HG03469 (cell line): Measurements from ENCODE around the gene ABHD16A.

ENCODE experiments used
- ATAC-seq: cut with Tn5 transposase; IDR thresholded peaks from one replicate; pipeline ENCODE4 v1.9.1; 2021; ENCODE audit warnings: mild to moderate bottlenecking, moderate library complexity, moderate number of reproducible peaks; ENCODE audit not compliant: unreplicated experiment

ABHD16A gene

DNA sequence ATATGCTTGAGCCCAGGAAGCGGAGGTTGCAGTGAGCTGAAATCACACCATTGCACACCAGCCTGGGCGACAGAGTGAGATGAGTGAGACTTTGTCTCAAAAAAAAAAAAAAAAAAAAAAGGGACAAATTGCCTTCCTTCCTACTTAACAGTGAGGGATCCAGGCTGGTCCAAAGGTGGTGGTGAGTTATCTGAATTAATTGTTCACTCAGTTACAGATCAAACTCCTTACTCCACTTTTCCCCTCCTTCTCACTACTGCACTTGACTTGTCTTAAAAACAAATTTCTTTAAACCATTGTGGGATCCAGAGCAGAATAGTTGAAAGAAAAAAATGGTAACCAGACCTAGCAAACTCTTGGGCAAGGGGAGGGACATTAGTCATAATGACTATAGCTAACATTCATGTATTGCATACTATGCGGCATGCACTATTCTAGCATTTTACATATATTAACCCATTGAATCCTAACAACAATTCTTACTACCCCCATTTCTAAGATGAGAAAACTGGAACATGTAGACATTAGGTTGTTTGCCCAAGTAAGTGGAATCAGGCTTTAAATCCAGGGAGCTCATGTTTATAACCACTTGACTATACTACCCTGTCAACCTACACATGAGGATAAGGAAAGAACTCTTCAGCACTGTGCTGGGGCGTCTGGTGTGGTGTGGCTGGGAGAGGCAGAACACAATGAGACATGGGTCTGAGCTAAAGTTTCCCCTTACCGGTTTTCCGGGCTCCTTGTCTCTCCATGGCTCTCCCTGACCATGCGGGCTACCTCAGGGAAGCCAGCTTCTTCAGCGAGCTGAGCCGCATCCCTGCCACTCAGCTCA, 39.8 kb downstream of the ABHD16A start:
- no peak for ATAC-seq

DNA sequence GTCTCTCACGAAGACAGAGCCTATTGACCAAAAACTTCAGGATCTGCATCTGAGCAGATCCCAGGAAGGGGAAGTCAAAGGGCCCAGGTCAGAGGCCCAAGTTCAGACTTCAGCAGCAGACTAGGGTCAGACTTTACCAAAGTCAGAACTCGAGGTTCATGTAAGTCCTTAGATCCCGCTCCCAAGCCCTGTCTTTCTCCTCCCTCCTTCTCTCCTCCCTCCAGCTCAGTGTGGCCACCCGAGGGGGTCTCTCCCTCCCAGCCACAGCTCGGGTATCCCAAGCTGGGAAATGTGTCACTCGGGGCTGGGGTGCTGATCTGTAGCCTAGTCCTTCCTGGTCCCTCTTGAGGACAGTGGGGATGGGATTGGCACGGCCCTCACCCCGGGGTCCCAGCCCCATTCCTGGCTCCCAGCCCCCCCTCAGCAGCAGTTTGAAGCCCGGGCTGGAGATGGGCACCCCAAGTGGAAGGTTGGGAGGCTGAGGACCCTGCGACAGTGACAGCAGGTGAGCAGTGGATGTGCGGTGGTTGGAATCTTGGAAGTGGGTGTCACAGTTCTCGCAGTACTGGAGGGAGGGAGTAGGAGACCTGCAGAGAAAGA, 40.9 kb downstream of the ABHD16A start:
- ATAC-seq = no peak

DNA sequence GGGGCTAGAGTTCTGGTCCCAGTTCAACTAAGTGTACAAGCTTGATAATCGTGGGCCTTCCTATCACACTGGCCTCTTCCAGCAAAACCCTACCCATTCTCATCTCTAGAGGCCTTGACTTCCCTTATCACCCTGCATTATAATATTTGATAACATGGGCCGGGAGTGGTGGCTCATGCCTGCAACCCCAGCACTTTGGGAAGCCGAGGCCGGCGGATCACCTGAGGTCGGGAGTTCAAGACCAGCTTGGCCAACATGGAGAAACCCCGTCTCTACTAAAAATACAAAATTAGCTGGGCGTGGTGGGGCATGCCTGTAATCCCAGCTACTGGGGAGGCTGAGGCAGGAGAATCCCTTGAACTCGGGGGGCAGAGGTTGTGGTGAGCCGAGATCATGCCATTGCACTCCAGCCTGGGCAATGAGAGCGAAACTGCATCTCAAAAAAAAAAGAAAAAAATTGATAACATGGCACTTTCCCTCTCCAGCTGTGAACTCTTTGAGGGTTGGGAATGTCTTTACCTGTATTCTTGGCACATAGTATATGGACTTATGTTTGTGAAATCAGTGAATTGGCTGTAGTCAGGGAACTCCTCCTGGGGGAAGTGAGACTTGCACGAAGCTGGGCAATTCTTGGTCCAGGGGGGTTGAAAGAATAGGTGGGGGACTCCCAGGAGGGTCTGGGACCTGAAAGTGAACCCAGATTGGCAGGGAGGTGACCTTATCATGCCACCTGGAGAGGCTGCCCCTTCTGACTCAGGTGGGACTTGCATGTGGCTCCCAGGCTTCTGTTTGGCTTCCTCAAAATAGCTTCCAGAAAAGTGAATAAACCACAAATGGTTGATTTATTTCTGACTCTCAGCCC, 41.6 kb downstream of the ABHD16A start:
- no peak for ATAC-seq

DNA sequence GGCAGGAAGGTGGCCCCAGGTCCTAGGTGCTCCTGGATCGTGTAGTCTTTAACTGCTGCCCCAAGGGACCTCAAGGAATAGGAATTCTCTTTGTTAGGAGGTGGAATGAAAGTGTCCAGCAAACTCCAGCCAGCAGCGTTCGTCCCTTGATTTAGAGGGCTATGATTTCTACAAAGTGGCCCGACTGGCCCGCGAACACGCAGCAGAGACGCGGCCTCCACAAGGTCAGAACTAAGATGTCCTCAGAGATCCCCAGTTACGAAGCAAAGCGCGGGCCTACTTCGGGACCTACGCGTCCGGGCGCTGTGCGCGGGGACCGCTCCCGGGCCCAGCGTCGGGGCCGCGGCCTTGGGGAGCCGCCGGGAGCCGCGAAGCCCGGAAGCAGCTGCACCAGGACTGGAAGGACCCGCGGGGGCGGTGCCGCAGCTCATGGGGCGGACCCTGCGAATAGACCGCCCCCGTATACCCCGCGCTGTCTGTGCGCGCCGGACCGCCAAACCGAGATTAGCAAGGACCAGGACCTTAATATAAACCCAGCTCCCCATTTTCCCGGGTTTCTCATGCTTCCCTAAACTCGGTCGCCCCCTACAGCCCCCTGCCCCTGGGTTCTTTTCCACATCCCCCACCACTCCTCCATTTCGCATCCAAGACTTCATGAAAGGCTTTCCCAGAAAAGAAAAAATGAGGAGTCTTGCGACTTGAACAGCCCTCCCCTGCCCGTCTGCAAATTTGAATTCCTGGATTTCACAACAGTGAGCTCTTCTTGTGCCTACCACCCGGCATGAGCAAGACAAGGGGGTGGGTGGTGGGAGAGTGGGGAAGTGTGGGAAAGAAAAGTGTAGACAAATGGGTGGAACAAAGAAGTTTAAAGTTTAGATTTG, 42.5 kb downstream of the ABHD16A start, which contains the start of gene C6orf47:
C6orf47 (minus strand) TSS at position 398 of the 881 bp plus-strand sequence. CDS start 831 bp downstream, outside the sequence.
- no peak for ATAC-seq

DNA sequence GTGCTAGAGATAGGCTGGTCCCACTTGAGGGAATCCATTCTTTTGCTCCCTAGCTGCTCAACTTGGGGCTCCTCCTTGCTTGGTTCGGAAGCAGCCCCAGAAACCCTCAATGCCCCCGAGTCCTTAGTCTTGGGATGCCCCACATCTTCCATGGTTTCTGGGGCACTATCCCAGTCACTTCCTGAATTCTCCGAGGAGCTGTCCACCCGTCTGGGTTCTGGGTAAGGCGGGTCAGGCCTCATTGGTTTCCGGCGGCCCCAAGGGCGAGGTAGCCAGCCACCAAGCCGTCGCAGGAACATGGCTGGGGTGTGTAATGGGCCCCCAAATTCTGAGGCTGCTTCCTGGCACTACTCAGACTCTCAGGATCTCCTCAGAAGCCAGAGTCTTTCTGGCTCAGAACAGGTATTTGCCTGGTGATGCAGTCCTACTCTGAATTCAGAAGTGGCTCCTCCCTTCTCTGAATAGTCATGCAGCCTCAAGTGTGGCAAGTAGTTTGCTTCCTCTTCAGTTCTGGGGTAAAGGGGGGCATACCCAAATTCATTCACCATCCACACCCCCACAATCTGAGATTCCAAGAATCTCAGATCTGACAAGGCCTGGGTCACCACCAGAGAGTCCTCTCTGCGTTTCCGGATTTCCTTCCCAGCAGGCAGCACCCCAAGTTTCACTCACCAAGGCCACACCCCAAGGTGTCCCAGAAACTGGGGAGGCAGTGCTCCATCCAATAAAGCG, 43.3 kb downstream of the ABHD16A start:
- no peak for ATAC-seq

DNA sequence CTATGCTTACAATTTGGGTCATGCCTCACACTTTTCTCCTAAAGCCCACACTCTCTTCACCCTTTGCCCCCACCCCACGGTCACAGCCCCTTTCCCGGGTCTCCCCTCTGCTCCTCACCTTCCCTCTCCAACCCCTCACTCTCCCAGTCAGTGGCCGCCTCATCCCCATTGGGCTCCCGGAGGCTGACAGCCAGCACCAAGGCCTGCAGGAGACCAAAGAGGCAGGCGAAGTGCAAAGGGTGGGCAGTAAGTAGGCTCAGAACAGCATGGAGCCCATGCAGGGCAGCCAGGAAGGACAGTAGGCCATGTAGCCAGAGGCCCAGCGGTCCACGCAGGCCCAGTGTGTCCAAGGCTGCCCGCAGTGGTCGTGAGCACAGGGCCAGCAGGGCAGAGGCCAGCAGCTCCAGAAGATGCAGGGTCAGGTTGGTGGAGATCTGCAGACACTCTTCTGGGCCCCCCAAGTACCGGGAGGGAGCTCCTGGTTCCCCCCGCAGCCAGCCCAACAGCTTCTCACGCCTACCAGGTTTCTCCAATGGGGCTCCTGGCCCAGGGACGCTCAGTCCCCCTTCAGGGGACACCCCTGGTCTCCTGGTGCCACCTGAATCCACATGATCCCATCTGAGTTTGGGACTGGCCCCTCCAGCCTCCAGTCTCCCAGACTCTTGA, 44.0 kb downstream of the ABHD16A start:
- no peak for ATAC-seq

DNA sequence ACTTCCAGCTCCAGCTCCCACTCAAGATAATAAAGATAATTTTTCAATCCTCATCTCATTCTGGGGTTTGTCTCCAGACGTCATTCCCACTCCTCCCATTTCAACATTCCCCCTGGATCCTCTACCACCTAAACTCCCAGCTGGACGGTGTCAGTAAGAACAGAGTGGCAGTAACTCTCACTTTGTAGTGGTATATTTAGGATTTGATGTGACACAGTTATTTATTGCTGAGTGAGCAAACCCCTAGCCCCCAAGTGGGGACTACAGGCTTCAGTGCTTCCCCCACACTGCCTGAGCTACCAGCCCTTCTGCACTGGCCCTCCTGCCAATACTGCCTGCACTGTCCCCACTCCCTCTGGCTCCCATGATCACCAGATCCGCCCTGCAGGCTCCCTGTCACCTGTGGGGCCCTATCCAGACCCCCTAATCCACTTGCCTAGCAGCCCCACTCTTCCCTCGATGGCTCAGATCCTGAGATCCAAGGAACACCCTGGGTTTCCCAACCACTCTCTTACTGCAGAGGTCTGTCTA, 44.9 kb downstream of the ABHD16A start:
- no peak for ATAC-seq

DNA sequence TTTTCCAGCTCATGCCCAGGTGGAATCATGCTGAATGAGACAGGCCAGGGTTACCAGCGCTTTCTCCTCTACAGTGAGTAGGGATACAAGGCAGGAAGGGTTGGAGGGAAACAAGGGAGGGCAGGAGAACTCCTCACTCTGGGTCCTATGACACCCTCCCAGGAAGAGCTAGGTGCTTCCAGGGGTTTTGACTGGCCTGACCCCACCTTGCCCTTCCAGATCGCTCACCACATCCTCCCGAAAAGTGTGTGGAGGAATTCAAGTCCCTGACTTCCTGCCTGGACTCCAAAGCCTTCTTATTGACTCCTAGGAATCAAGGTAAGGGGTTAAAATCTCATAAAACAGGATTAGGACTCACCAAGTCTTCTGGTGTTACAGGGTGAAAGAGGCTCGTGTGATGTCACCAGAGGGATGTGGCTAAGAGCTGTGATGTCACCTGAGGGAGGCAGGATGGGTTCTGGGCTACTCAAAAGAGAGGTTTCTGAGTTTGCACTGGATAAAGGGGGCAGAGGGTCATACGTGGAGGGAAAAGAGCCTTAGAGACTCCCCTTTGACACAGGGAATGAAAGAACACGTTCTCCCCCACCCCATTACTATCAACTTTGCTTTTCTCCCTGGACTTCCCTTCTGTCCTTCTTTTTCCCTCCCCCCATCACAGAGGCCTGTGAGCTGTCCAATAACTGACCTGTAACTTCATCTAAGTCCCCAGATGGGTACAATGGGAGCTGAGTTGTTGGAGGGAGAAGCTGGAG, 45.5 kb downstream of the ABHD16A start:
- ATAC-seq = no peak

DNA sequence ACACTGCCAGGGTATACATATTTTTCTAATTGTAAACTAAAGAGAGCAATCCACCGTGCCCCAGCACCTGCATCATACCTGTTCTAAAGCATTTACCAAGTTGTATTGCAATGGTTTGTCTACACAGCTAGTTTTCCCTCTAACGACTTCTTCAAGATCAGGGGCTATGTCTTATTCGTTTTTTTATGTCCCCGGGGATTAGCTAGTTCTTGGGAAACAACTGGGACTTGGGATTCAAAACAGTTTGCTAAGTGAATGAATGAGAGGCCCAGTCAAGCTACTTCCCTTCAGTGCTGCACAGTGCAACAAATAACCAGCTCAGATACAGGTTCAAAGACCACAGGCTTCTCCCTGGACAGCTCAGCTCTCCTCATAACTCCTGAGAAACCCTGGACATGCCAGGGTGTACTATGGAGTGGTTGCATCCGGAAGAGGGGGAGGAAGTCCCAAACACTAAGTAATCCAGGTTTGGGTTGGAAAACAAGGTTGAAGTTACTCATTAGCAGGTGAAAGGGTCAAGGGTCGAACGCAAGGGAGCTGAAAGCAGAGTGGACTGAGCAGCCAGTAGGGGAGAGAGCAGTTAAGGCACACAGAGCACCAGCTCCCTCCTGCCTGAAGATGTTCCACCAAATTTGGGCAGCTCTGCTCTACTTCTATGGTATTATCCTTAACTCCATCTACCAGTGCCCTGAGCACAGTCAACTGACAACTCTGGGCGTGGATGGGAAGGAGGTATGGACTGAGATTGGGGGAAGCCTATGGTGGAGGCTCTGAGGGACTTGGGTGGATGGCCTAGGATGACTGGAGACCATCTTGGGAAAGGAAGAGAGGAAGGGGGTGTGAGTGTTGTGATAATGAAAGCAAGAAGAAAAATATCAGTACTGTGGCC, 47.5 kb downstream of the ABHD16A start, which contains the start of gene APOM:
APOM (plus strand) TSS at position 546 of the 889 bp plus-strand sequence; CDS start at position 619, 73 bp downstream.
- no peak for ATAC-seq

DNA sequence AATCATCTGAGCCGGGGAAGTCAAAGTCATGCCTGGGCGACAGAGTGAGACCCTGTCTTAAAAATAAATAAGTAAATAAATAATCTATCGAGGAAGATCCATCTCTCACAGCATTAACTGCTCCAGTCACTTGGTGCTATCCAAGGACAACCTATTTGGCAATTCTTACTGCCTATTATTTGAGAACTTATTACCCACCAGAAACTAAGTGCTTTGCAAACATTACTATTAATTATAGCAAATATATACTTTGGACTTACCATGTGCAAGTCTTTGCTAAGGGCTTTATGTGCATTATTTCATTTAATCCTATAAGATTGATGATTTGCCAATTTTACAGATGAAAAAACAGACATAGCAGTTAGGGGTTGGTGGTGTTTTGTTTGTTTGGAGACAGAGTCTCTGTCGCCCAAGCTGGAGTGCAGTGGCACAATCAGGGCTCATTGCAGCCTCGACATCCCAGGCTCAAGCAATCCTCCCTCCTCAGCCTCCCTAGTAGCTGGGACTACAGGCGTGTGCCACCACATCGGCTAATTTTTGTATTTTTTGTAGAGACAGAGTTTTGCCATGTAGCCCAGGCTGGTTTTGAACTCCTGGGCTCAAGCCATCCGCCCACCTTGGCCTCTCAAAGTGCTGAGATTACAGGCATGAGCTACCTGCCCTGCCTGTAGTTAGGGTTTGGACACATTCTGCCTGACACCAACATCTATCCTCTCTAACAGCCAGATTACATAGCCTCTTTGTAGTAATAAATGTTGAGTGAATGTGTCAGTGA, 48.4 kb downstream of the ABHD16A start:
- no peak for ATAC-seq

DNA sequence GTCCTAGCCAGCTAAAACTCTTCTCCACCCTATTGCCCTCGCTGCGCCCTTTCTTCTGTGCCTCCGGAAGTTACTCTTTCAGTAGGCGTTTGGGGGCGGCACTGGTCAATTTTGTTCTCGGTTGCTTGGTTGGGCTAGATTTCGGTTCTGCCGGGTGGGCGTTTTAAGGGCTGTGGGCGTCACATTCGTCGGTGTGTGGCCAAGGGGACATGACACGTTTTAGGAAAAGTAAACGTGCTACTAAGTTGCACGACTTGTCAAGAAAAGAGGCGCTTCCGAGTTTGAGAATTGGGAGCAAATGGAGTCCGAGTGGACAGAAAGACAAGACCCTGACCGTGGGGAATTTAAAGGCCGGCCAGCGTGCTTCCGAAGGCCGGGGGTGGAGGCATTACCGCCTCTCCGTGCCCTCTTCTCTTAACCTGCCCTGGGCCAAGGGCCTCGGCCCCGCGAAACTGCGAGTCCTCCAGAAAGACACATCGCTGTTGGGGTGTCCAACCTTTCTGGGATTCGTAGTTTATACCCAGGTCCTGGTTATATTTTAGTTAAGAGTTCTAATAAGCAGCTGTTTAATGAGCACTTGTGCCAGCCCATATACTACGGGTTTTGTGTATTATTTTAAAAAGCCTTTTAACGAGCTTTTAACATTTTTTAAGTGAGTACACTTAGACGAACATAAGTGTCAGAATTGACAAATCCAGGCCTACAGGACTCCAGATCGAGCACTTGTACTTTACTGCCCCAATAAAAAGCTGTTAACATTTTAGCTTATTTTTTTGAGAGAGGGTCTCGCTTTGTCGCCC, 50.0 kb downstream of the ABHD16A start:
- ATAC-seq = peak; percentile 42

DNA sequence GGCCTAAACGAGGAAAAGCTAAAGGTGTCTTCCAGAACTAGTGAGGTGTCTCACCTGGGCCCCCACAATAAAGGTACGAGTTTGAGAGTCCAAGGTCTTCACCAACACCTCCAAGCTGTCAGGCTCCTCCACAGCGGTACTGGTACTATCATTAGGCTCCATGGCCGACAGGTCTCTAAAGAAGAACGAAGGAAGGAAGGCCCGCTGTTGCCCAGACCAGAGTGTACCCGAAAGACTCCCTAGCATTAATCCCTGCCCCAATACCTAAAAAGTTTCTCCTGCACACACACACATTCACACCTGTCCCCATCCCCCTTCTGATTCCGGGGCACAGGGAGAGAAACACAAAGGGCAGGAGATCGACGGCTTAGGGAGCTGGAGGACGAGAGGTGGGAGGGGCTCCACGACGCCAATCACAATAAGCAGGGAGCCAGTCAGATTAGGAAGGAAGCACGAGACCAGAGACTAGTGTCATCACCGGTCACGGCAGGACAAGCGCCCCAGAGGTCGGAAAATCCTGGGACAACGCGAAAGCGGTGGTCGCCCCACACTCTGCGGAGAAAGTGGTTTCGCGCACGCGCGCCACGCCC, 51.4 kb downstream of the ABHD16A start:
- peak; percentile 17 for ATAC-seq

DNA sequence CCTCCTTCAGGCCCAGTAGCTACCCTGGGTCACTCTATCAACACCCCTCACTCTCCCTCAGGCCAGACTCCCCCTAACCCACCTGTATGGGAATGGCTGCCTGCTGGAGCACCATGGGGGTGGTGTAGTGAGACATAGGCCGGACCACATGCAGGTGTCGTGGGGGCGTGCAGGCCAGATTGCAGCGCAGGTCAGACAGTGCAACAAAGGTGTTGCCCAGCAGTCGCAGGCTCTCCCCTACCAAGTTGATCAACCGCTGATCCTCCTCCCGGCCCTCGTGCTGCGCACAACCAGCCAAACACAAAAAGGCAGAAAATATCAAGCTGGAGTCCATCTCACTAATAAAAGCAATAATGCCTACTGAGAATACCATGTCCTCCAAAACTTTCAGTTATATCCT, 57.8 kb downstream of the ABHD16A start:
- ATAC-seq = no peak

DNA sequence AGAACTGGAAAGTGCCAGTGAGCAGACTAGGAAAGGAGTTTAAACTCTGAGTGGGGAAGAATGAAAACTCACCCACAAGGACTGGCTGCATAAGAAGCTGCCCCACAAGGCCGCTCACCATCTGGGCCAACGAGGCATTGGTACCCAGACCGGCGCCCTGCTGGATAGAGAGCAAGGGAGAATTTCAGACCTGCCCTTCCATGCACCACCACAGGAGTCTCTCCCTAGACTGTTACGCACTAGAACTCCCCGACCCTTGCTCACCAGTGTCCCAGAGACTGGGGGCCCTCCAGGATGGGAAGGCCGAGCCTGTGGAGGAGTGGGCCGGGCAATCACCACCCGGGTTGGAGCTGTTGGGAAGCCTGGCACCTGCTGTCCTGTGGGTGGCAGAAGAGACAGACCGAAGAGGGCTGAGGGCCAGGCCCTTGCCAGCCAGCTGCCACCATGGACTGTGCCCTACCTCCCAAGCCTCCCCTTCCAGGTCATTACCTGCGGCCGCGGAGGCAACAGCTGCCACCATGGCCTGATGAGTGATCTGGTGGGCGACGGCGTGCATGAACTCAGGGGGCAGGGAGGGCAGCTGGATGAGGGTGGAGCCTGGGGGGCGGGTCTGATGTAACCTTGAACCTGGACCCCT, 59.2 kb downstream of the ABHD16A start:
- ATAC-seq = no peak
